Coronary artery (tissue), 2 donors: ENCODE results near the gene DCHS2.

Source experiments
- DNase-seq: peaks from one replicate; pipeline ENCODE4 v3.0.0-alpha.2; 2017; ENCODE audit warnings: low spot score
- H3K27ac ChIP-seq, 2 donors: fragments of 200-600 bp; sonication (generic); one replicate each; pipeline ENCODE4 v1.5.1; 2016 to 2019
- H3K4me3 ChIP-seq: fragments of 200-600 bp; sonication (generic); 2 replicates; pipeline ENCODE4 v1.5.1; 2016; ENCODE audit warnings: mild to moderate bottlenecking, moderate library complexity
- CTCF ChIP-seq: fragments of 200-600 bp; sonication (generic); IDR thresholded peaks from one replicate; pipeline ENCODE4 v1.5.1; 2019; ENCODE audit warnings: antibody characterized with exemption

DCHS2 gene

DNA sequence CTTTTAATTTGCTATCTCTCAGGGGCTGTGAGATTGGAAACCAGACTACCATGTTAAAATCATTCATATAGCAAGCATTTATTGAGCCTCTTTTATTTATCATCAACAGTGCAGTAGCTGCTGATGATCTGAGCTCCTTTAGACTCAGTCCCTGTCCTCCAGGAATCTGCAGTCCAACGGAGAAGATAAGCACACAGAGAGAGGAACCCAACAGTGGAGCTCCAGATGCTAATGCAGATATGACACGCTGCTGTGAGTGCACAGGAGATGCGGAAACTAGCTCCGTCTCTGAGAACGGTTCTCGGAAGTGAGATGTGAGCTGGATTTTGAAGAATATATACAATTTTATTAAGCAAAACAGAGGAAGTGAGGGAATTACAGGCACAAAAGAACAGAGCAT lies 35.4 kb downstream of the DCHS2 start:
- no peak overlapping the region for H3K4me3 ChIP-seq
- no peak overlapping the region for H3K27ac ChIP-seq
- TF ChIP-seq CTCF, result no peak
- DNase-seq, result no peak

GRCh38 chr4:154455111-154455510 lies 36.5 kb downstream of the DCHS2 start:
- TF ChIP-seq CTCF, result no peak
- no peak overlapping the region for H3K4me3 ChIP-seq
- no peak for DNase-seq
- H3K27ac ChIP-seq, result no peak overlapping the region

DNA sequence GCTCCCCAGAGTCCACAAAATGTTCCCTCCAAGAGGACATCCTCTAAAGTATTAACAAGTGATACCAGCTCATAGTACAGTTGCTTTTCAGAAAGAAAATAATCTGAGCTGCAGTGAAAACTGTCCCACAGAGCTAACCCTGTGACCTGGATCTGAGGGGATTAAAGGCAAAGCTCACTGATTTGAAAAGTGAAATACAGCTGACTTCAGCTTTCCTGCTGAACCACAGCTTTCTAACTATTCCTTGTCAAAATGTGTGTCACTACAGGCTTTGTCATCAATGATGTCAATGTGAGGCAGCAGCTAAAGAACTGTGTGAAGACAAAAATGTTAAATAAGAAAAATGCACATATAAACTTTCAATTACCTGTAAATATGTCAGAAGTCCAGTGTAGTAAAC lies 36.9 kb downstream of the DCHS2 start:
- no peak for TF ChIP-seq CTCF
- H3K4me3 ChIP-seq, result no peak overlapping the region
- H3K27ac ChIP-seq, result no peak overlapping the region
- no peak for DNase-seq

- DNase-seq, result no peak
- H3K4me3 ChIP-seq, result no peak overlapping the region
- no peak for TF ChIP-seq CTCF
- H3K27ac ChIP-seq, result no peak overlapping the region
These were observed 38.7 kb downstream of the DCHS2 start for GRCh38 chr4:154452798-154453346.

GRCh38 chr4:154450966-154451365 lies 40.6 kb downstream of the DCHS2 start:
- Histone ChIP-seq H3K27ac (no peak overlapping the region), H3K4me3 (no peak overlapping the region)
- no peak for DNase-seq
- no peak for TF ChIP-seq CTCF

DNA sequence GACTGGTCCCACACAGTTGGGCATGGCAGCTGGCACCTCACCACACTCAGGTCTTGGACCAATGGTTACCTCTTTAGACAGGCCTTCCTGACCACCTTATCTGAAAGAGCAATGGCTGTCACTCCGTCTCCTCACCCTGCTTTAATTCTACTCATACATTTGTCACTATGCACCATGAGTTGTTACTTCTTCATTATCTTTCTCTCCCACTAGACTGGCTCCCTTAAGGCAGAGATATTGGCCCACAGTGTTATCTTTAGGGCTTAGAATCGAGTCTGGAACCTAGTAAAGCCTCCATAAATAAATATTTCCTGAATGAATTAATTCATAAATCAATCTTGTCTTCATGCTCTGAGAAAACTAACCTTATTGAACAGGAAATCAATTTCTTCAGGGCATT lies 46.6 kb downstream of the DCHS2 start:
- Histone ChIP-seq H3K27ac (no peak overlapping the region), H3K4me3 (no peak overlapping the region)
- DNase-seq, result no peak
- TF ChIP-seq CTCF, result no peak

DNA sequence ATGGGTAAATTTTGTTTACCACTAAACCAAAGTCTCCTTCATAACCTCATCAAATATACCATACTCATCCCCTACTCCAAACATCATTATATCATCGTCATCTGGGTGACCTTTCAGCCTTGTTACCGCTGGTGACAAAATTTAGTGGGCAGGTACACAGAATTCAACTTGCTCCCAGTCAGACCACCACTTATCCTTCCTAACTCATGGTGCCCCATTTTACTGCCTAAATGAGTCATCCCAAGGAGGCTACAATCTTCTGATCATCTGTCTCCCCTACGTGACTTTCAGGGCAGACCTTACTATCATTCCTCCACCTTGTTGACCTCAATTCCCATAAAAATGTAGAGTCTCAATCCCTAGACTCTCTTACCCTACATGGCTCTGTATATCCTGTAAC lies 49.6 kb downstream of the DCHS2 start:
- no peak for TF ChIP-seq CTCF
- H3K4me3 ChIP-seq, result no peak overlapping the region
- no peak overlapping the region for H3K27ac ChIP-seq
- DNase-seq, result no peak
